ENCODE results near the gene DPM2. TPM values are rescaled to one million over a fixed set of nuclear protein-coding genes. Genes with fewer than 3 reads are reported as not detected.

The DPM2 gene
- total and polyA plus RNA-seq, 3 donors from 2014 or later, result 33.5 to 46.6 (median 36.4) TPM

DNA sequence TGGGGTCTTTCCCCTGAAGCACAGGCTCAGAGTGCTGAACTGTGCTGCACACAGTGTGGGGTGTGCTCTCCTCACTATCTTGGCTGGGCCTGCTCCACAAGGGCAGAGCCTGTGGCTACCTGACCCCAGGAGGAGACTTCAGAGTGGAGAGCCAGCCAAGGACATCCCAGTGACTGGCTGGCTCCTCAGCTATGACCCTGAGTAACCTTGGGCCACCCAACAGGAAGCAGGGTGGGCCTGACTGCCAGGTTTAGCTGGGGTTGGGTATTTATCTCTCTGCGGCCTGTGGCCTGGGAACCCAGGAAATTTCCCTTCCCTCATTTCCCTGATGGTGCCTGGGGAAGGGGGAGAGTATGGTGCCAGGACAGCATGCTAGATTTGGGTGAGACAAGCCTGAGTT lies 45.3 kb upstream of the DPM2 start:
- WGBS, 2 donors, result 50 to 100% methylated on average over 1 of the region's 1 CpG

DNA sequence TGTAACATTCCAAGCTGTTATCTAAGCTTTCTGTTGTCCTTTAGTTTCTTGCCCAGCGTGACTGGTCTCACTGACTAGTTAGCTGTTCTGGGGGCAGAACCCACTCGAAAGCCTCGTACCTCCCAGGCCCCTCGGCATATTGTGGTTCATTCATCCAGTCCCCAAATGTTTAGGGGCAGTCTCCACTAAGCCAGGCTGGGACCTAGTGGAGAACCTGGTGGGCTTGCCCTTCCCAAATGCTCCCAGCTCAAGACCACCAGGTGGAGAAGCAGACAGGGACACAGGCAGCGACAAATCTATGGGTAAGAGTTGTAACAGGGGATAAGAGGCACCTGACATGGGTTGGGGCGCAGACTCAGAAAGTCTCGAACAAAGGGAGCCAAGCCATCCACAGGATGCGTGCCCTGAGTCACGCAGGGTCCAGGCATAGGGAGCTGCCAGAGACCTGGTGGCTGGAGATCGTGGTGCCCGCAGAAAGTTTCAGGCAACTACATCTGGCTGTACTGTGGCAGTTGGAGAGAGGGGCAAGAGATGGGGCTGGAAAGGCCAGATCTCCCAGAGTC lies 44.0 kb upstream of the DPM2 start:
- Histone ChIP-seq H3K36me3 (ENCODE audit: low read depth, missing control alignments) (no peaks in the 10 kb centered on the region), H3K27ac (peak overlapping the region; percentile 81 to 92), H3K27me3 (no peaks in the 10 kb centered on the region), H3K4me1 (peaks cover 29% of the 10 kb centered on the region), H3K4me3 (peak overlapping the region; percentile 56 to 88), H3K9me3 (no peaks in the 10 kb centered on the region)
- intact Hi-C loops (cut with DNase I; ENCODE audit: low total_unique reads), result no loop called here
- WGBS, 2 donors, result 43 to 45% methylated on average over 7 to 11 of the region's 11 CpGs
- no peak for DNase-seq
- TF ChIP-seq POLR2A (IDR thresholded peaks at IDR 0.05), result no peak
- TF ChIP-seq, protein P1, sequence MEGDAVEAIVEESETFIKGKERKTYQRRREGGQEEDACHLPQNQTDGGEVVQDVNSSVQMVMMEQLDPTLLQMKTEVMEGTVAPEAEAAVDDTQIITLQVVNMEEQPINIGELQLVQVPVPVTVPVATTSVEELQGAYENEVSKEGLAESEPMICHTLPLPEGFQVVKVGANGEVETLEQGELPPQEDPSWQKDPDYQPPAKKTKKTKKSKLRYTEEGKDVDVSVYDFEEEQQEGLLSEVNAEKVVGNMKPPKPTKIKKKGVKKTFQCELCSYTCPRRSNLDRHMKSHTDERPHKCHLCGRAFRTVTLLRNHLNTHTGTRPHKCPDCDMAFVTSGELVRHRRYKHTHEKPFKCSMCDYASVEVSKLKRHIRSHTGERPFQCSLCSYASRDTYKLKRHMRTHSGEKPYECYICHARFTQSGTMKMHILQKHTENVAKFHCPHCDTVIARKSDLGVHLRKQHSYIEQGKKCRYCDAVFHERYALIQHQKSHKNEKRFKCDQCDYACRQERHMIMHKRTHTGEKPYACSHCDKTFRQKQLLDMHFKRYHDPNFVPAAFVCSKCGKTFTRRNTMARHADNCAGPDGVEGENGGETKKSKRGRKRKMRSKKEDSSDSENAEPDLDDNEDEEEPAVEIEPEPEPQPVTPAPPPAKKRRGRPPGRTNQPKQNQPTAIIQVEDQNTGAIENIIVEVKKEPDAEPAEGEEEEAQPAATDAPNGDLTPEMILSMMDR (IDR thresholded peaks at IDR 0.05), result no peak

More for the DNA sequence above, 45.3 kb upstream of the DPM2 start:
- H3K36me3 ChIP-seq (ENCODE audit: low read depth, missing control alignments), result no peaks in the 10 kb centered on the region
- DNase-seq, result no peak
- H3K4me1 ChIP-seq, result peaks cover 23% of the 10 kb centered on the region
- H3K9me3 ChIP-seq, result no peaks in the 10 kb centered on the region
- H3K27ac ChIP-seq, result no peak overlapping the region
- no peaks in the 10 kb centered on the region for H3K27me3 ChIP-seq
- intact Hi-C loops (cut with DNase I; ENCODE audit: low total_unique reads), result no loop called here
- no peak overlapping the region for H3K4me3 ChIP-seq
- no peak for TF ChIP-seq POLR2A (IDR thresholded peaks at IDR 0.05)
- TF ChIP-seq, protein P1 (IDR thresholded peaks at IDR 0.05), result no peak

- DNase-seq, result peak; percentile 97
- Histone ChIP-seq H3K36me3 (ENCODE audit: low read depth, missing control alignments) (no peaks in the 10 kb centered on the region), H3K27ac (peak within 1 kb of the TSS; percentile 81 to 92), H3K27me3 (no peaks in the 10 kb centered on the region), H3K4me1 (peaks cover 36% of the 10 kb centered on the region), H3K4me3 (peak within 1 kb of the TSS; percentile 88 to 89), H3K9me3 (no peaks in the 10 kb centered on the region)
- no peak for TF ChIP-seq POLR2A (IDR thresholded peaks at IDR 0.05)
- TF ChIP-seq, protein P1 (IDR thresholded peaks at IDR 0.05), result no peak
- WGBS, 2 donors, result 0% methylated on average over 36 to 60 of the region's 93 CpGs
- intact Hi-C loops (cut with DNase I; ENCODE audit: low total_unique reads), result no loop called here
These were observed 43.3 kb upstream of the DPM2 start, which contains the start of gene EEIG1 for GRCh38 chr9:127980706-127981558. EEIG1 (minus strand) TSS chr9:127980989; CDS start chr9:127980137, 852 bp downstream.

DNA sequence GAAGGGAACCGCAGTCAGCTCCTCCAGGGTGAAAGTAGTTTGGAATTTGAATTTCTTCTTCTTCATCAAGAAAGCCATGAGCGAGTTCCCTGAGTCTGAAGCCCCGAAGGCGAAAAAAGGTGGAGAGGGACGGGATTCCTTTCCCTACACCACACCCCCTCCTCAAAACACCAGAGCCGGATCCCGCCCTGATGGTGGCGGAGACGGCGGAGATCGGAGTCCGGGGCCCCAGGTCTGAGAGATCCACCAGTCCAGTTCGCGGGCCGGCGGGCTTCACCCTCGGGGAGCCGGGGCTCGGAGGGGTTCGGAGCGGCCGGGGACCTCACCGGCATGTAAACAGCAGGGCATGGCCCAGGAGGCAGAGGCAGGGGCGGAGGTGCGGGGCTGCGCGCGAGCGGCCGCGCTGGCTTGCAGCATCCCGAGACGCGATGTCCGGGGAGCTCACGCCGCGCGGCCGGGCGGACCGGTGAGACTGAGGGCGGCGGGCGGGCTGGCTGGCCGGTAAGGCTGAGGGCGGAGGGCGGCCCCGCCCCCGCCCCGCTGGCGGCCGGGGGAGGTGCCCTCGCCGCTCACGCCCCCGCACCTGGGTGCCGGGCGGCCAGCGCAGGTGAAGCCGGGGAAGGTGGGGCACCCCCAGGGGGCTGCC lies 42.5 kb upstream of the DPM2 start:
- no peak for DNase-seq

More for the DNA sequence above, 42.5 kb upstream of the DPM2 start:
- Histone ChIP-seq H3K27me3 (no peaks in the 10 kb centered on the region), H3K4me3 (peak overlapping the region; percentile 88 to 89), H3K27ac (peak overlapping the region; percentile 66 to 85), H3K4me1 (peaks cover 43% of the 10 kb centered on the region), H3K9me3 (no peaks in the 10 kb centered on the region), H3K36me3 (ENCODE audit: low read depth, missing control alignments) (no peaks in the 10 kb centered on the region)
- intact Hi-C loops (cut with DNase I; ENCODE audit: low total_unique reads), result no loop called here
- TF ChIP-seq, protein P1 (IDR thresholded peaks at IDR 0.05), result no peak
- no peak for TF ChIP-seq POLR2A (IDR thresholded peaks at IDR 0.05)
- 0% methylated on average over 4 to 54 of the region's 61 CpGs for WGBS, 2 donors
